ENCODE measurements around the gene CELSR1.
"Not testable (repeated sequence)": the region's sequence is repeated elsewhere in the genome, so short reads cannot be mapped to it uniquely, and the experiment has no call there.

Gene CELSR1

GRCh38 chr22:46478083-46478551 lies 59.3 kb downstream of the CELSR1 start:
- FAIRE-seq: no peak

- FAIRE-seq: no peak
Measured at GRCh38 chr22:46476547-46476941, 60.9 kb downstream of the CELSR1 start.

DNA sequence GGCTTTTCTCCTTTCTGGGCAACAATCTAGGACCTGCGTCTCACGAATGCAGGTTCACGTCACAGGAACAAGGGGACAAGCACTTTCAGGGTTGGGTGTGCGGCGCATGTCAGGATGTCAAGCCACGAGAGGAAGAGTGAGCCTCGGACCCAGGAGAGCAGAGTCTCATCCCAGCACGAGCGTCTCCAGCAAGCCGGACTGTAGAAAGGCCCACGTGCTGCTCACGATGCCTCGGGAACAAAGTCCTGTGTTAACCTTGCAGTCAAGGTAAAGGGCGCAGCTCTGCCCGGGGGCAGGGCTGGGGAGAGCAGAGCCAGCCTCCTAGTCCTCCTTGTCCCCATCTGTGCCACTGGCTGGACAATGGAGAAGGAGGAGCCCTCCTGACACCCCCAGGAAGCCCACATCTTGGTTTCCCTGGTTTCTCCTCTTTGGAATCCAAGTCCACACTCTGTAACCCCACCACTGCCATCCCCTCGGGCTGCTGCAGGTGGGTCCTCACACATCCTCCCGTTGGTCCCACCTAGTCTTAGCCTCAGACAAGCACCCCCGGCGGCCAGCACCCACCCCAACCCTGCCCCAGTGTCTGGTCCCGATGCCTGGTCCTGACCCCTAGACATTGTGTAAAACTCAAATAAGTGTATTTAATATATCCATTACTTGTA lies 63.4 kb downstream of the CELSR1 start:
- FAIRE-seq: no peak

- FAIRE-seq: no peak
Measured at GRCh38 chr22:46473021-46473779, 64.2 kb downstream of the CELSR1 start.

DNA sequence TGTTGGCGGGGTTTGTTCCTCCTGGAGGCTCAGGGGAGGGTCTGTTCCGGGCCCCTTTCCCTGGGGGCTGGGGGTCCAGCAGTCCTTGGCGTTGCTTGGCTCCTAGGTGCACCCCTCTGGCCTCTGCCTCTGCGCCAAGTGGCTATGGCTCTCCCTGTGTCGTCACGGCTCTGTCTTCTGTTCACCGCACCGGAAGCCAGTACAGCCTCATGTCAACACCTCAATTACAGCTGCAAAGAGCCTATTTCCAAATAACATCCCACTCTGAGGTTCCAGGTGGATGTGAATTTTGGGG lies 64.8 kb downstream of the CELSR1 start:
- FAIRE-seq: no peak

DNA sequence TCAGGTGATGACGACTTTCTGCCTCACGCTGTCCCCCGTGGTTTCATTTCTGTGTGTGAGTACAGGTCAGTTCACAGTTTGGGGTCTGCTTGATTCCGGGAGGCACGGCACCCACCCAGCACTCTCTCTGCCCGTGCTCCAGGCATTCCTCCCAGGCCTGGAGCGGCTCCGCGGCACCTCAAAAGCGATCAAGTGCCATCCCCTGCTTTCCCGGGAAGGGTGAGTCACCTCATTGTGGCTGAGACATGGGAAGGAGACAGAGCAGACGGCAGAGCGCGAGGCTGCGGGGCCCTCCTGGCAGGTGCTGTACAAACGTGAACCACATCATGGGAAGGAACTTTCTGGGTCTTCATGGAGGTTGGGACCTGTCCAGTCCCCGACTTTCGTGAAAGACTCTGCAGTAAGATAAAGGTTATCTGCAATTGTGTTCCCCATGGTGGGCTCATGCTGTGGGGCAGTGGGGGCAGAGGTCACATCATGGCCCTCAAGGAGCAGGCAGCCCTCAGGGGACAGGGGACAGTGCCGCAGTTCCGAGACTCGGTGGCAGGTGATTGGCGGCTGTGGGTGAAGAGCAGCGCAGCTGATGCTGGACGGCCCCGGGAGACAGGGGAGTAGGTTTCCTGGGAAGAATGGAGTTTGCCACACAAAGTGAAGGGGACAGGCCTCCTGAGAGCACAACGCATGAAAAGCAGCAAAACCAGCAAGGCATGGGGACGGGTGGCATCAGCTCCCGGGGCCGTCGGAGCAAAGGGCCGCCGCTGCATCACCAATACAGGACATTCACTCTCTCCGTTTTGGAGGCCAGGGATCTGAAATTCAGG lies 65.3 kb downstream of the CELSR1 start:
- no peak for FAIRE-seq

DNA sequence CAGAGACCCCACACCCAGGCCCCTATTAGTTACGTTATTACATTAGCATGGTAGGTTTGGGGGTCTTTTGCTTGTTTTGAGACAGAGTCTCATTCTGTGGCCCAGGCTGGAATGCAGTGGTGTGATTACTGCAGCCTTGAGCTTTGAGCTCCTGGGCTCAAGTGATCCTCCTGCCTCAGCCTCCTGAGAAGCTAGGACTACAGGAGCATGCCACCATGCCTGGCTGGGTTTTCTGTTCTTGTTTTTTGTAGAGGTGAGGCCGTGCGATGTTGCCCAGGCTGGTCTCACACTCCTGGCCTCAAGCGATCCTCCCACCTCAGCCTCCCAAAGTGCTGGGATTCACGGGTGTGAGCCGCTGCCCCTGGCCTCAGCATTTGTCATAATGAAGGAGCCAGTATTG lies 66.1 kb downstream of the CELSR1 start:
- not testable (repeated sequence) for FAIRE-seq

DNA sequence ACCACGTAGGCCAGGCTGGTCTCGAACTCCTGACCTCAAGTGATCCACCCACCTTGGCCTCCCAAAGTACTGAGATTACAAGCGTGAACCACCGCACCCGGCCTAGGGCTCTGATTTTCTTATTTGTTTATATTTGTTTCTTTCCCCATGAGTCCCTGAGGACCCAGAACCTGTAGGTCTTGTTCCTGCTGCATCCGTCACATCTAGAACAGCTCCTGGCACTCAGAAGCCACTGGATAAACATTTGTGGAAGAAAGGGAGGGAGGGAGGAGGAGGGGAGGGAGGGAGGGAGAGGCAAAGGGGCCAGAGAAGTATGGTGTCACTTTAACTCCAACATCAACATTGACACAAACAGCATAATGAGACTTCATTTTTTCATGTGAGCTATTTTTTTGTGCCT lies 67.7 kb downstream of the CELSR1 start:
- FAIRE-seq: no peak

- no peak for FAIRE-seq
Measured at GRCh38 chr22:46467006-46467405, 70.4 kb downstream of the CELSR1 start.

DNA sequence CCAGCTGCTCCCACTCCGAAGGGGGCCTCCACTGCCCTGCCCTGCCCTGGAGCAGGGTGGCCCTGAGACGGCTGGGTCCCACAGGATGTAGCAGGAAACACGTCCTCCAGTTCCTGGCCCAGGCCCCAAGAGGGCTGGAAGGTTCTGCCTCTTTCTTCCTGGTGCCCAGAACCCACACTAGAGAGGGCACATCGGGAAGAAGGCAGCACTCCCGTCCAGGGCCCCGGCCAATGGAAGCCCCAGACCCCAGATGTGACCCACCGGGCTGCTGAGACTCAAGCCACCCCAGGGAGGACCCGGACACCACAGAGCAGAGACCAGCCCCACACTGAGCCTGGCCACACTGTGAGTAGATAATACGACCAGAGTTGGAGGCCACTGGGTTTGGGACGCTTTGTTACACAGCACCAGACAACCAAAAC lies 71.2 kb downstream of the CELSR1 start:
- no peak for FAIRE-seq

- FAIRE-seq: no peak
Measured at GRCh38 chr22:46465793-46466192, 71.6 kb downstream of the CELSR1 start.

GRCh38 chr22:46465345-46465720 lies 72.1 kb downstream of the CELSR1 start:
- no peak for FAIRE-seq

GRCh38 chr22:46464701-46465344 lies 72.6 kb downstream of the CELSR1 start:
- FAIRE-seq: no peak

- no peak for FAIRE-seq
Measured at GRCh38 chr22:46464296-46464695, 73.1 kb downstream of the CELSR1 start.

GRCh38 chr22:46463435-46464227 lies 73.8 kb downstream of the CELSR1 start:
- no peak for FAIRE-seq

GRCh38 chr22:46462726-46463371 lies 74.6 kb downstream of the CELSR1 start:
- no peak for FAIRE-seq

GRCh38 chr22:46461566-46462180 lies 75.7 kb downstream of the CELSR1 start:
- no peak for FAIRE-seq

GRCh38 chr22:46460857-46461256 lies 76.6 kb downstream of the CELSR1 start:
- FAIRE-seq: no peak

DNA sequence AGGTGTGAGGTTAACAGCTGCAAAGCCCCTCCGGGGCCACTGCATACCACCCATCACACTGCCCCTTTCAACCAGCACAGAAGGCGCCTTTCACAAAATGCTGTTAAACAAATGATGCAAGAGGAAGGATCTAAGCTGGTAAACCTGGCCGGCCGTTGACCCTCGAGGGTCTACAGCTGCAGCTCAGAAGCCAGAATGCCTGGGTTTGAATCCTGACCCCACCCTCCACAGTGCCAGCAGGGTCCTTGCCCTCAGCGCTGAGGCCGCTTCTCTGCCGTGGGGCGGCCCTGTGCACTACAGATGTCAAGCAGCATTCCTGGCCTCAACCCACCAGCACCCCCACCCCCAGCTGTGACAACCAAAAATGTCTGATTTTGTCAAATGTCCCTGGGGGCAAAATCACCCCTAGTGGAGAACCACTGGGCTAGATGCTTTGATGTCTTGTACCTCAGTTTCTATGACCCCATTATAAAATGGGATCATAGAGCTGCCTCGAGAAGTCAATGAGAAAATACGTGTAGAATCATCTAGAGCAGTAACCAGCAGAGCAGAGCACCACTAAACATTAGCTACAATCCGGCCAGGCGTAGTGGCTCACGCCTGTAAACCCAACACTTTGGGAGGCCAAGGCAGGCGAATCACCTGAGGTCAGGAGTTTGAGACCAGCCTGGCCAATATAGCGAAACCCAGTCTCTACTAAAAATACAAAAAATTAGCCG lies 77.9 kb downstream of the CELSR1 start:
- no peak for FAIRE-seq

DNA sequence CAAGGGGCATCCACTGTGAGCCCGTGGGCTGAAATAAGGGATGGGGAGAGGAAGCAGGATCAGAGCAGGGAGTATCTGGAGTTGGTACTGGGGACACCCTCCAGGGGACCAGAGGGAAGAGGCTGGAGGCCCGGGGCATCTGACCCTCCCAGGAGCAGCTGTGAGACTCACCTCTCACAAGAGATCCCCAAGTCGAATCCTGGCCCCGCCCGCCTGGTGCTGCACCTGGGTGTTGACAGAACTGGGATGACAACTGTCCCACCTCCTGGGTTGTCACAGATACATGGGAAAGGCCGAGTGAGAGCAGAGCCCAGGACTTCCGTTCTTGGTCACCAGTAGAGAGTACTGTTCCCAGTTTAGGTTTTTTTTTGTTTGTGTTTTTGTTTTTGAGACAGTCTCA lies 78.9 kb downstream of the CELSR1 start:
- no peak for FAIRE-seq

Measured in islet of Langerhans (tissue), 1 donor.